Pancreas (tissue), 10 donors: Measurements from ENCODE around the gene CLEC2D. TPM values are rescaled to one million over a fixed set of nuclear protein-coding genes. Genes with fewer than 3 reads are reported as not detected.

ENCODE experiments used
- ATAC-seq, 4 donors: fragments of 200-7000 bp; cut with Tn5 transposase; one replicate each; pipeline versions ENCODE4 v1.8.0 to v1.9.1; 2020; ENCODE audit warnings: mild to moderate bottlenecking in 4 of 4, moderate library complexity in 4 of 4
- DNase-seq, 6 donors: peaks; one replicate each; pipeline ENCODE4 v3.0.0-alpha.2; 2020
- FAIRE-seq: peaks from 2 replicates; lab custom pipeline; 2012; peaks lifted over from hg19 to GRCh38; lab: Jason Lieb, UNC
- H3K27ac ChIP-seq, 4 donors: fragments of 200-600 bp; sonication (generic); 1 replicate in 3 of 4; 2 replicates in 1 of 4; pipeline versions ENCODE4 v1.5.0 to v1.8.0; 2020
- H3K27me3 ChIP-seq, 4 donors: fragments of 200-600 bp; one replicate each; pipeline ENCODE4 v1.8.0; 2021
- H3K36me3 ChIP-seq, 3 donors: fragments of 200-600 bp; sonication (generic) in 1 of 3; one replicate each; pipeline versions ENCODE4 v1.5.0 to v1.8.0; 2020 to 2021
- H3K4me1 ChIP-seq, 3 donors: fragments of 200-600 bp; one replicate each; pipeline ENCODE4 v1.8.0; 2021
- H3K4me3 ChIP-seq, 4 donors: fragments of 200-600 bp; sonication (generic) in 2 of 4; one replicate each; pipeline versions ENCODE4 v1.5.0 to v1.8.0; 2020 to 2021
- H3K9me3 ChIP-seq, 4 donors: fragments of 200-600 bp; one replicate each; pipeline ENCODE4 v1.8.0; 2021
- WGBS, 2 donors: extraction: QIAGEN DNeasy Blood & Tissue Kit; methylation state at CpG; one replicate each; pipeline ENCODE4 v1.1.7; 2013; 5-methylcytosine and 5-hydroxymethylcytosine counted together
- intact Hi-C, 3 donors: fragments of 100-400 bp; cut with DNase I; formaldehyde crosslinking; loops; one replicate each; pipeline versions ENCODE4 v1.11.1 to v1.14.2; 2022
- polyA plus RNA-seq, 2 donors: library from polyadenylated mRNA; stranded (reverse); fragments of 200-250 nt; gene quantifications; one replicate each; pipeline ENCODE4 v1.2.3, GENCODE V29; 2013
- total RNA-seq, 6 donors: library from RNA; stranded (reverse); fragmentation: NEBNext Ultra II Directional in 4 of 6; extraction: Animal tissue kit (Norgen Biotek cat#: 25700) in 4 of 6; gene quantifications; one replicate each; pipeline versions ENCODE4 v1.2.1 to v1.2.4, GENCODE V29; 2021 to 2023
- TF ChIP-seq, protein P1 (sequence below), 4 donors: fragments of 200-600 bp; sonication (generic) in 3 of 4; IDR thresholded peaks; one replicate each; pipeline versions ENCODE4 v1.5.0 to v1.8.0; 2021; ENCODE audit warnings: antibody characterized with exemption in 4 of 4
- donor health status: healthy with polysubstance abuse.
- donor health status: DM: no; HTN: no; CAD: no; lungs with moderate emphysema.
- donor health status: DM: no; HTN: no; CAD: no.
- donor health status: control.
- donor health status: control.
- donor health status: Bipolar disorder and iron deficiency.
- donor health status: DM: yes; HTN: yes; CAD: no.
- donor health status: DM: no; HTN: no; CAD: no.
- donor health status: DM: no; HTN: no; CAD: no.
- donor health status: DM: yes; HTN: yes; CAD: no.

CLEC2D gene
- total and polyA plus RNA-seq, 8 donors = 1.1 to 5.7 (median 2.8) TPM

GRCh38 chr12:9634177-9634803 lies 35.2 kb upstream of the CLEC2D start:
- TF ChIP-seq, protein P1, sequence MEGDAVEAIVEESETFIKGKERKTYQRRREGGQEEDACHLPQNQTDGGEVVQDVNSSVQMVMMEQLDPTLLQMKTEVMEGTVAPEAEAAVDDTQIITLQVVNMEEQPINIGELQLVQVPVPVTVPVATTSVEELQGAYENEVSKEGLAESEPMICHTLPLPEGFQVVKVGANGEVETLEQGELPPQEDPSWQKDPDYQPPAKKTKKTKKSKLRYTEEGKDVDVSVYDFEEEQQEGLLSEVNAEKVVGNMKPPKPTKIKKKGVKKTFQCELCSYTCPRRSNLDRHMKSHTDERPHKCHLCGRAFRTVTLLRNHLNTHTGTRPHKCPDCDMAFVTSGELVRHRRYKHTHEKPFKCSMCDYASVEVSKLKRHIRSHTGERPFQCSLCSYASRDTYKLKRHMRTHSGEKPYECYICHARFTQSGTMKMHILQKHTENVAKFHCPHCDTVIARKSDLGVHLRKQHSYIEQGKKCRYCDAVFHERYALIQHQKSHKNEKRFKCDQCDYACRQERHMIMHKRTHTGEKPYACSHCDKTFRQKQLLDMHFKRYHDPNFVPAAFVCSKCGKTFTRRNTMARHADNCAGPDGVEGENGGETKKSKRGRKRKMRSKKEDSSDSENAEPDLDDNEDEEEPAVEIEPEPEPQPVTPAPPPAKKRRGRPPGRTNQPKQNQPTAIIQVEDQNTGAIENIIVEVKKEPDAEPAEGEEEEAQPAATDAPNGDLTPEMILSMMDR (IDR thresholded peaks at IDR 0.05) = peak; percentile 33 to 57 (median 52)

GRCh38 chr12:9634969-9635754 lies 34.4 kb upstream of the CLEC2D start:
- FAIRE-seq = no peak
- H3K4me3 ChIP-seq = no peak overlapping the region
- TF ChIP-seq, protein P1 (IDR thresholded peaks at IDR 0.05) = no peak
- no peaks in the 10 kb centered on the region for H3K4me1 ChIP-seq
- H3K27ac ChIP-seq = no peak overlapping the region
- whole genome bisulfite sequencing, 2 donors = 78 to 81% methylated on average over 2 of the region's 2 CpGs
- no peak for ATAC-seq
- no peak for DNase-seq
- intact Hi-C loops = loop anchor here in 1 of 3 donors (5.0 kb wide), 1 partner anchor 72 kb away; no protein-coding TSS in a partner anchor
- no peaks in the 10 kb centered on the region for H3K36me3 ChIP-seq
- H3K9me3 ChIP-seq = no peaks in the 10 kb centered on the region
- H3K27me3 ChIP-seq = no peaks in the 10 kb centered on the region

More at GRCh38 chr12:9634177-9634803, 35.2 kb upstream of the CLEC2D start:
- H3K4me1 ChIP-seq = no peaks in the 10 kb centered on the region
- peak in 2 of 6 donors; percentile 44 to 52 for DNase-seq
- no peaks in the 10 kb centered on the region for H3K27me3 ChIP-seq
- H3K27ac ChIP-seq = no peak overlapping the region
- FAIRE-seq = peak; percentile 68
- WGBS, 2 donors = 15 to 22% methylated on average over 2 of the region's 2 CpGs
- ATAC-seq = peak in 3 of 4 donors; percentile 54 to 85 (median 71)
- no peaks in the 10 kb centered on the region for H3K36me3 ChIP-seq
- H3K9me3 ChIP-seq = no peaks in the 10 kb centered on the region
- intact Hi-C loops = no loop called here
- no peak overlapping the region for H3K4me3 ChIP-seq

DNA sequence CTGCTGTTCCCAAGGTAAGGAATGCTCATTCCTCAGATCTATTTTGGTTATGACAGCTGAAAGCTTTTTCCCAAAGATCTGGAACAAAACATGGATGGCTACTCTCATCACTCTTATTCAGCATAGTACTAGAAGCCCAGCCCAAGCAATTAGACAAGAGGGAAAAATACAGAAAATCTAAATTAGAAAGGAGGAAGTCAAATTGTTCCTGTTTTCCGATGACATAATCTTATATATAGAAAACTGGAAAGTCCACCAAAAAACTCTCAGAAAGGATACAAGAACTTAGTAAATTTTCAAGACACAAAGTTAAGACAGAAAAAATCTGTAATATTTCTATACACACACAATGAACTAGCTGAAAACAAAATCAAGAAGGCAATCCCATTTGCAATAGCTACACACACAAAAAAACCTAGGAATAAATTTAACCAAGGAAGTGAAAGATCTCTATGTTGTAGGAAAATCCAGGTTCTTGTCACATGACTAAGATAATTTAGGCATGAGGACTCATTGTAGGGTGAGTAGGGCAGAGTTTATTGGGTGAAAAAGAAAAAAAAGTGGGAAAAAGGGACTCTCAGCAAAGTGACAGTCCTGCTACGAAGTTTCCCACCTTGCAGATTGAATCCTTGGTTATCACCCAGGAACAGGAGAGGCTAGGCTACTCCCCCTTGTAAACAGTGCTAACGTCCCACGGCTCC lies 33.2 kb upstream of the CLEC2D start:
- FAIRE-seq (no peak), DNase-seq (no peak), ATAC-seq (no peak)
- H3K4me3 ChIP-seq = no peak overlapping the region
- no peaks in the 10 kb centered on the region for H3K27me3 ChIP-seq
- no peaks in the 10 kb centered on the region for H3K4me1 ChIP-seq
- TF ChIP-seq, protein P1 (IDR thresholded peaks at IDR 0.05) = no peak
- intact Hi-C loops = loop anchor here in 1 of 3 donors (5.0 kb wide), 1 partner anchor 71 kb away; no protein-coding TSS in a partner anchor
- 84 to 89% methylated on average over 4 of the region's 4 CpGs for WGBS, 2 donors
- no peak overlapping the region for H3K27ac ChIP-seq
- no peaks in the 10 kb centered on the region for H3K36me3 ChIP-seq
- H3K9me3 ChIP-seq = no peaks in the 10 kb centered on the region

- TF ChIP-seq, protein P1 (IDR thresholded peaks at IDR 0.05) = no peak
- no peak for DNase-seq
- no peak for ATAC-seq
- Histone ChIP-seq H3K27ac (no peak overlapping the region), H3K4me1 (no peaks in the 10 kb centered on the region), H3K9me3 (no peaks in the 10 kb centered on the region), H3K36me3 (no peaks in the 10 kb centered on the region), H3K4me3 (no peak overlapping the region), H3K27me3 (no peaks in the 10 kb centered on the region)
- intact Hi-C loops = loop anchor here in 1 of 3 donors (5.0 kb wide), 1 partner anchor 70 kb away; no protein-coding TSS in a partner anchor
- no peak for FAIRE-seq
- WGBS, 2 donors = 67 to 91% methylated on average over 5 of the region's 5 CpGs
Observed at GRCh38 chr12:9636851-9637206, 32.7 kb upstream of the CLEC2D start.
